RCC 7860 (cell line): Measurements from ENCODE around the gene VWA1.
A peak's percentile ranks its signal among the peaks of the same experiment; 100 is the strongest.

ENCODE experiments used
- DNase-seq: peaks from one replicate; pipeline ENCODE4 v3.0.0-alpha.2; 2015; ENCODE audit warnings: low spot score
- FAIRE-seq: peaks from 2 replicates; lab custom pipeline; 2012; peaks lifted over from hg19 to GRCh38; lab: Jason Lieb, UNC

Gene VWA1, protein sequence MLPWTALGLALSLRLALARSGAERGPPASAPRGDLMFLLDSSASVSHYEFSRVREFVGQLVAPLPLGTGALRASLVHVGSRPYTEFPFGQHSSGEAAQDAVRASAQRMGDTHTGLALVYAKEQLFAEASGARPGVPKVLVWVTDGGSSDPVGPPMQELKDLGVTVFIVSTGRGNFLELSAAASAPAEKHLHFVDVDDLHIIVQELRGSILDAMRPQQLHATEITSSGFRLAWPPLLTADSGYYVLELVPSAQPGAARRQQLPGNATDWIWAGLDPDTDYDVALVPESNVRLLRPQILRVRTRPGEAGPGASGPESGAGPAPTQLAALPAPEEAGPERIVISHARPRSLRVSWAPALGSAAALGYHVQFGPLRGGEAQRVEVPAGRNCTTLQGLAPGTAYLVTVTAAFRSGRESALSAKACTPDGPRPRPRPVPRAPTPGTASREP

GRCh38 chr1:1435106-1435903 lies at the start of gene VWA1:
VWA1 (plus strand) TSS chr1:1435690; CDS start chr1:1435749, 59 bp downstream.
- DNase-seq (no peak), FAIRE-seq (no peak)

- FAIRE-seq, result no peak
These were observed 49.6 kb upstream of the VWA1 start for GRCh38 chr1:1385931-1386330.

GRCh38 chr1:1387098-1388077 lies 48.1 kb upstream of the VWA1 start:
- no peak for DNase-seq
- no peak for FAIRE-seq

More at GRCh38 chr1:1385931-1386330, 49.6 kb upstream of the VWA1 start:
- no peak for DNase-seq

DNA sequence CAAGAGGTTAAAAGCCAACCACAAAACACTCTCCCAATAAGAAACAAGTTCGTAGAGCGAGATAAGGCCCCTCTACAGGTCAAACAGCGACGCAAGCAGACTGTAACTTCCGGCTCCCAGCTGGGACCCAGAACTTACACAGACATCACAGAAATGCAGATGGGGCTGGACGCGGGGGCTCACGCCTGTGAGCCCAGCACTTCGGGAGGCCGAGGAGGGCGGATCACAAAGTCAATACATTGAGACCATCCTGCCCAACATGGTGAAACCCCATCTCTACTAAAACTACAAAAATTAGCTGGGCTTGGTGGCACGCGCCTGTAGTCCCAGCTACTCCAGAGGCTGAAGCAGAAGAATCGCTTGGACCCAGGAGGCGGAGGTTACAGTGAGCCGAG lies 47.4 kb upstream of the VWA1 start:
- DNase-seq (no peak), FAIRE-seq (no peak)

- DNase-seq (no peak), FAIRE-seq (no peak)
These were observed 44.8 kb upstream of the VWA1 start for GRCh38 chr1:1390675-1391074.

DNA sequence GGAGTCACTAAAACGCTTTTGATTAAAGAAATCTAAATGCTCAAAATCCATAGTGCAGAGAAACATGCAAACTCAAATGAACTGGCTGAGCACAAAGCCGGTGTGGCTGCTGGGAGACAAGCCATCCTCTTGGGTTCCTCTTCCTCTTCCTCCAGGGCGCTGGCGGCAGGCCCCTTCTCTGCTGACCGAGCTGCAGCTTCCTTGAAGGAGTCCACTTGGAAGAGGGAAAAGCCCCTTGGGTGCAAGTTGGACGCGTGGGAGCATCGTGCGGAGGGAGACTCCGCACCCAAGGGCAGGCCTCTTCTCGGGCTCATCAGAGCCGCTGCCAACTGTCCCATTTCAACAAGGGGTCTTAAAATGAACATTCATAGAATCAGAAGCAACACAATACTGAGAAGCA lies 44.3 kb upstream of the VWA1 start:
- DNase-seq (no peak), FAIRE-seq (no peak)

DNA sequence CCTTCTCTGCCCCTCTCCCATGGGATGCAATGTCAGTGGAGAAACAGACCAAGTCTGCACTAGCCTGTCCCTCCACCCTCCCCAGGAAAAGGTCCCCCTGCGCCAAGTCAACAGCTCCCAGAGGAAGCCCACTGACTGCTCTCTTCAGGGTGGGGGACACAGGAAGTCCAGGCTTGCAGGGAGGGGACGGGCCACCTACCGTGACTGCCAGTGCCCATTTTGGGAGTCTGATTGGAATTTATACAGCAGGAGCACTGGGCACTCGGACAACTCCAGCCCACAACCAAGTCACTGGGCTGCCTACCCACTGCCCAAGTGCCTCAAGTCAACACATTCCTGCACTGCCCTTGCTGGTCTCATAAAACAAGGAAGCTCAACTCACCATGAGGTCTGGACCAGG lies 42.5 kb upstream of the VWA1 start:
- no peak for DNase-seq
- no peak for FAIRE-seq

DNA sequence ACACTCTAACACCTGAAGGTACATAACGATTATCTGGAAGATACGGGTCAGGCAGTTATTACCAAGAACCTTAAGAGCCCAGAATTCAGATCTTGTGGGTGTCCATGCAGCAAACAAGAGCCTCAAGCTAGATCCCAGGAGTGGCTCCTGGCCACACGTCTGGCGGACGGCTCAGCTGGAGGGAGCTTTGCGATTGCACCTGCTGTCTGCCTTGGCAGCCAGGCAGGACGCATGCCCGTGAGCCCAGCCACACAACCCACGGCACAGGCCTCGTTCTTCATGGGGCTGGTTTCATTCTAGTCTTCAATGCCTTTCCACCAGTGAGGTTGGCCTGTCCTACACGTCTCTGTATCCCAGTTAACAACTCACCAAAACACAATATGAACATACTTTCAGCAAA lies 42.1 kb upstream of the VWA1 start:
- DNase-seq (no peak), FAIRE-seq (no peak)

DNA sequence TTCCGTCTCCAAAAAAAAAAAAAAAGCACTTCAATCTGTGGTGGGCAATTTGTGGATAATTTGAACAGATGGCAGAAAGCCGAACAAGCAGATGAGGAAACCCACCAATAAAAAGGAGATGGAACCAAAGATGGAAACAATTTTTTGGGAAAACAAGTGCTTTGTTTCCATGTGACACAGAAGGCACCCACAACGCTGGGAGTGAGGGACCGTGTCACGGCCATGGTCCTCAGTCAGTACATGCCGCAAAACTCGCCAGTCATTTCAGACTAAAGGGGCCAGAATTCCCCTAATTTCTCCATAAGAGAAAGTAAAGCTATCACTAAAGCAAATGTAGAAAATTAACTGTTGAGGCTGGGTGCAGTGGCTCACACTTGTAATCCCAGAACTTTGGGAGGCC lies 41.4 kb upstream of the VWA1 start:
- FAIRE-seq, result no peak
- no peak for DNase-seq

GRCh38 chr1:1395166-1395565 lies 40.3 kb upstream of the VWA1 start:
- FAIRE-seq (no peak), DNase-seq (no peak)

GRCh38 chr1:1397839-1398523 lies 37.5 kb upstream of the VWA1 start:
- FAIRE-seq (no peak), DNase-seq (no peak)

- FAIRE-seq, result no peak
- DNase-seq, result no peak
These were observed 36.8 kb upstream of the VWA1 start for GRCh38 chr1:1398677-1399186.

GRCh38 chr1:1399187-1399871 lies 36.2 kb upstream of the VWA1 start, which contains the start of gene CCNL2:
CCNL2 (minus strand) TSS chr1:1399335; CDS start chr1:1399306, 29 bp downstream.
- no peak for FAIRE-seq
- DNase-seq, result peak; percentile 93

GRCh38 chr1:1399872-1400575 lies 35.5 kb upstream of the VWA1 start:
- DNase-seq (peak; percentile 21), FAIRE-seq (no peak)

DNA sequence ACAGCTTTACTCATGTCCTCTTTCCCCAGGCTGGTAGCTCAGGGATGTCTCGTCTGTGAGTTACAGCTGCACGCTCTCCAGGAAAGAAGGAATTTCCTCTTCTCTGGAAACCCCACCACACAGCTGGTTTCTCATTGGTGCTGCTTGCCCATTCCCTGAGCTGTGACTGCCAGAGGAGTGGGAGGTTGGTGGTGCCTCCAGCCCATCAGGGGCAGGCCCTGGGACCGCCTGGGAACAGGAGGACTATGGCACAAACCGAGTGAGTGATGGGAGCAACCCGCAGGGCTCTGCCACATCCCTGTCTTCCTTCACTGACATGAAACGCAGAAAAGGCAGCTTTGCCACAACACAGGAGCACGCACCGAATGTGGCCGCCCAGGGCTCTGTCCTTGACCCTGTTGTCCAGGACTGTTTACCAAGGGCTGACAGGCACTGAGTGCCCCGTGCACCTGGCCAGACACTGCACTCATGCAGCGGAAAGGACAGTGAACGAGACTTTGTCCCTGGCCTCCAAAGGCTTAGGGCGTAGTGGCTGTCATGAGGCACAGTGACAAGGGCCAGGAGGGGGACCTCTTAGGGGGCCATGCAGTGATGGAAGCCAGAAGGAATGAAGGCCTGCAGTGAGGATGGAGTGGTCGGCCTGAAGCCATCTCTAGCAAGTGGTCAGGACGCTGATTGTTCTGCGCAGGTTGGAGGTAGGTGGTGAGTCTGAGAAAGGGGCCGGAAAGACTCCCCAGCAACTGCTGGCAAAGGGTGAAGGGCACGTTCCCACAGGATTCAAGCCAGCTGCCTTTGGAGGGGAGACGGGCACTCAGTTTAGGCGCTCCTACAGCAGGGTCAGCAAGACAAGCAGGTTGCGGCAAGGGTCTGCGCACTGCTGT lies 34.7 kb upstream of the VWA1 start:
- FAIRE-seq, result no peak
- DNase-seq, result no peak

- DNase-seq, result no peak
- no peak for FAIRE-seq
These were observed 34.0 kb upstream of the VWA1 start for GRCh38 chr1:1401457-1402010.

DNA sequence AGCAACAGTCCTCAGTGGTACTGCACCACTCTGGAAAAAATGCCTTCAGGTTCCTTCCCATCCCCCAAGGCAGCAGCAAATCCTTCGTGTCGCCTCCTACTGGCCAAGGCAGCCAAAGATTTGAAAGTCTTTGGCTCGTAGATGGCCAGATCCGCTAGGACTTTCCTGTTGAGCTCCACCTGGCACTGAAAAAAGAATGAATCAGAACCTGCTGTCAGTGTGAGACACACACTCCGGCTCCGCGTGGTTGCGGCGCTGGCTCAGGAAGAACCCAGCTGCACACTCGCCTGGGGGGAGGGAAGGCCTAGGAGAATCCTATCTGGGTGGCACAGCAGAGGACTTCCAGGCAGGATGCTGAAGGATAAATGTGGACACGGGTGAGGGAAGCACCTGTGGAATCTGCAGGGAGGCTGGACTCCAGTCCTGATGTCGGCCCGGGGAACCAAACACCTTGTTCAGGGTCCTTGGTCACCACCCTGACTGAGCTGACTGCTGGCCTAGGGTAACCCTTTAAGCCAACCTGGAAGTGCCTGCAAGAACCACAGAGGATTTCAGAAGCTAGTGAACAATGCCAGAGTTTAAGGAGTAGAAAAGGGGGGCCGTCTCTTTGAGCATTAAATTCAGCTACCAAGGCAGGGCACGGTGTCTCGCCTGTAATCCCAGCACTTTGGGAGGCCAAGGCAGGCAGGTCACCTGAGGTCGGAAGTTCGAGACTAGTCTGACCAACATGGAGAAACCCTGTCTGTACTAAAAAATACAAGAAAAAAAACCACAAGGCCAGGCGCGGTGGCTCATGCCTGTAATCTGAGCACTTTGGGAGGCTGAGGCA lies 33.2 kb upstream of the VWA1 start:
- DNase-seq (peak; percentile 66), FAIRE-seq (no peak)
